Heart right ventricle (tissue), 16 donors: ENCODE results near the gene CRTC1. TPM values are rescaled to one million over a fixed set of nuclear protein-coding genes. Genes with fewer than 3 reads are reported as not detected.
"Not testable (repeated sequence)": the region's sequence is repeated elsewhere in the genome, so short reads cannot be mapped to it uniquely, and the experiment has no call there.

Source experiments
- ATAC-seq, 8 donors: fragments of 200-7000 bp; cut with Tn5 transposase; one replicate each; pipeline ENCODE4 v1.9.1; 2020; ENCODE audit warnings: mild to moderate bottlenecking in 8 of 8, moderate library complexity in 8 of 8, moderate number of reproducible peaks in 1 of 8
- DNase-seq, 2 donors: peaks; one replicate each; pipeline ENCODE4 v3.0.0-alpha.2; 2020
- H3K27ac ChIP-seq, 10 donors: fragments of 200-600 bp; sonication (generic) in 2 of 10; one replicate each; pipeline versions ENCODE4 v1.5.0 to v1.8.0; 2020 to 2022; ENCODE audit warnings: mild to moderate bottlenecking in 3 of 10
- H3K27me3 ChIP-seq, 7 donors: fragments of 200-600 bp; one replicate each; pipeline ENCODE4 v1.8.0; 2021 to 2022; ENCODE audit warnings: mild to moderate bottlenecking in 2 of 7
- H3K36me3 ChIP-seq, 9 donors: fragments of 200-600 bp; sonication (generic) in 1 of 9; one replicate each; pipeline versions ENCODE4 v1.5.0 to v1.8.0; 2020 to 2022; ENCODE audit warnings: mild to moderate bottlenecking in 2 of 9
- H3K4me1 ChIP-seq, 9 donors: fragments of 200-600 bp; sonication (generic) in 1 of 9; one replicate each; pipeline versions ENCODE4 v1.5.0 to v1.8.0; 2020 to 2022; ENCODE audit warnings: mild to moderate bottlenecking in 4 of 9
- H3K4me3 ChIP-seq, 10 donors: fragments of 200-600 bp; sonication (generic) in 2 of 10; one replicate each; pipeline versions ENCODE4 v1.5.0 to v1.8.0; 2020 to 2022; ENCODE audit warnings: mild to moderate bottlenecking in 7 of 10, moderate library complexity in 2 of 10
- H3K9me3 ChIP-seq, 11 donors: fragments of 200-600 bp in 10 of 11; sonication (generic) in 2 of 11; one replicate each; pipeline versions ENCODE4 v1.5.0 to v1.8.0; 2013 to 2022; ENCODE audit warnings: mild to moderate bottlenecking in 2 of 11, control low read depth in 1 of 11, moderate library complexity in 1 of 11
- WGBS, 2 donors: extraction: QIAGEN DNeasy Blood & Tissue Kit; methylation state at CpG; one replicate each; pipeline ENCODE4 v1.1.7; 2013; ENCODE audit warnings: inconsistent platforms in 1 of 2; 5-methylcytosine and 5-hydroxymethylcytosine counted together
- intact Hi-C, 10 donors: fragments of 100-400 bp; cut with DNase I; formaldehyde crosslinking; loops; one replicate each; pipeline versions ENCODE4 v1.11.1 to v1.14.2; 2022
- polyA plus RNA-seq, 2 donors: library from polyadenylated mRNA; stranded (reverse); fragments of 200-250 nt; gene quantifications; one replicate each; pipeline ENCODE4 v1.2.3, GENCODE V29; 2013
- total RNA-seq, 10 donors: library from RNA; stranded (reverse); fragmentation: NEBNext Ultra II Directional in 3 of 10; extraction: Animal tissue kit (Norgen Biotek cat#: 25700) in 3 of 10; gene quantifications; one replicate each; pipeline versions ENCODE4 v1.2.1 to v1.2.4, GENCODE V29; 2021 to 2023
- TF ChIP-seq, protein P1 (sequence below), 9 donors: fragments of 200-600 bp; sonication (generic) in 2 of 9; IDR thresholded peaks; one replicate each; pipeline versions ENCODE4 v1.5.0 to v1.8.0; 2021 to 2022; ENCODE audit warnings: antibody characterized with exemption in 9 of 9, mild to moderate bottlenecking in 5 of 9, moderate library complexity in 1 of 9
- donor health status: Arrhythmogenic right ventricular cardiomyopathy.
- donor health status: ischemic (EF 13 %, LVEDD 7.1; RV severe dilation, severe dysfunction).
- donor health status: healthy with polysubstance abuse.
- donor health status: DM: no; HTN: yes; CAD: no.
- donor health status: DM: no; HTN: no; CAD: no.
- donor health status: ischemic (EF 25% LVEDD 6.9; RV normal size, moderate dysfunction).
- donor health status: ischemic (EF 25% LVEDD 5.7; RV mildly dilated, moderate dysfunction).
- donor health status: healthy.
- donor health status: DM: yes; HTN: yes; CAD: no.
- donor health status: Ischemic cardiomyopathy.
- donor health status: ischemic (EF 35%, LVEDD 5.7; RV mildly dilated, moderate dysfunction).
- donor health status: nonischemic (EF 11% LVEDD 7.7; RV severe dilation, severe dysfunction).
- donor health status: DM: yes; HTN: yes; CAD: no.
- donor health status: PGD.
- donor health status: ischemic (EF 29% LVEDD 5.4; RV normal size, mild dysfunction).
- donor health status: nonischemic (EF 23%, LVEDD 6.1; RV moderate dilation, normal function).

Gene CRTC1
- total and polyA plus RNA-seq, 12 donors: 3.2 to 11.8 (median 9.1) TPM

DNA sequence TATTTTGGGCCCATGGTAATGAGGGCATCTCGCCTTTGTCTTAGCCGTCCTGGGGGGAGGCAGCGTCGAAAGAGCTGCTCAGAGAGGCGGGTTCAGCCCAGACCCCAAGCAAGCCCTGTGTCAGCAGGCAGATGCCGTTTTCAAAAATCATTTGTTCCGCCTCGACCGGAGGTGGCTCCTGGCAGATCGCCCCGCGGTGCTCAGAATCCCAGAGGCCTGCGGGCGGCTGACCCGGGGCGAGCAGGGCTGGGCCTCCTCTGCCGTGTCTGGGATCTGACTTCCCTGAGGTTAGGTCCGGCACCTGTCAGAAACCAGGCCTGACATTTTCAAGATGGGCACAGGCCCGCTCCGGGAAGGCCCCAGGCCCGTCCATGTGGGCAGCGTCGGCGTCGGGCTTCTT lies 36.1 kb downstream of the CRTC1 start:
- peaks cover 0 to 23% (median 6%) of the 10 kb centered on the region in 9 donors for H3K4me1 ChIP-seq
- TF ChIP-seq, protein P1, sequence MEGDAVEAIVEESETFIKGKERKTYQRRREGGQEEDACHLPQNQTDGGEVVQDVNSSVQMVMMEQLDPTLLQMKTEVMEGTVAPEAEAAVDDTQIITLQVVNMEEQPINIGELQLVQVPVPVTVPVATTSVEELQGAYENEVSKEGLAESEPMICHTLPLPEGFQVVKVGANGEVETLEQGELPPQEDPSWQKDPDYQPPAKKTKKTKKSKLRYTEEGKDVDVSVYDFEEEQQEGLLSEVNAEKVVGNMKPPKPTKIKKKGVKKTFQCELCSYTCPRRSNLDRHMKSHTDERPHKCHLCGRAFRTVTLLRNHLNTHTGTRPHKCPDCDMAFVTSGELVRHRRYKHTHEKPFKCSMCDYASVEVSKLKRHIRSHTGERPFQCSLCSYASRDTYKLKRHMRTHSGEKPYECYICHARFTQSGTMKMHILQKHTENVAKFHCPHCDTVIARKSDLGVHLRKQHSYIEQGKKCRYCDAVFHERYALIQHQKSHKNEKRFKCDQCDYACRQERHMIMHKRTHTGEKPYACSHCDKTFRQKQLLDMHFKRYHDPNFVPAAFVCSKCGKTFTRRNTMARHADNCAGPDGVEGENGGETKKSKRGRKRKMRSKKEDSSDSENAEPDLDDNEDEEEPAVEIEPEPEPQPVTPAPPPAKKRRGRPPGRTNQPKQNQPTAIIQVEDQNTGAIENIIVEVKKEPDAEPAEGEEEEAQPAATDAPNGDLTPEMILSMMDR (IDR thresholded peaks at IDR 0.05): no peak
- peaks cover 0 to 7% (median 0%) of the 10 kb centered on the region in 9 donors for H3K36me3 ChIP-seq
- DNase-seq: no peak
- no peaks in the 10 kb centered on the region for H3K9me3 ChIP-seq
- H3K27me3 ChIP-seq: no peaks in the 10 kb centered on the region
- WGBS, 2 donors: 51 to 53% methylated on average over 25 of the region's 25 CpGs
- H3K4me3 ChIP-seq: no peak overlapping the region
- no peak overlapping the region for H3K27ac ChIP-seq
- intact Hi-C loops: no loop called here
- peak in 6 of 8 donors; percentile 32 to 50 (median 34) for ATAC-seq

DNA sequence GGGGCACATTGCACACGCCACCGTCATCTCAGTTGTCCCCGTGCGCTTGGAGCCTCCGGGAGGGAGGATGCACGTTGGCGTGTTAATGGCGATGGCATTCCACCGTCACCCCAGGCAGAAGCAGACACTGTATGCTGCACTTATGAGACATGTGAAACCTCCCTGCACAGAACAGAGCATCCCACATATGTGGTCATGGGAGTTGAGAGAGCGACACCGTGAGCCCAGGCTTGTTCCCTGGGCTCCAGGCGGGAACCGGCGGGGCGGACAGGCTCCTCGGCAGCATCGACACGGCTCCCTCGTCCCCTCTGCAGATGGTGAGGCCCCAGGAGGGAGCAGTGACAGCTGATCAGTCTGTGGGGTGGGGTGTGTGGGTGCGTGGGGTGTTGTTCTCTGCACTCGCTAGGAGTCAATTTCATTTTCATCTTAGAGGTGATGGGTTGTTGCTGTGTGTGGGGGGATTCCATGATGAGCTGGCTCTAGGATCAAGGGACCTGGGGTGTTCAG lies 40.4 kb downstream of the CRTC1 start:
- ATAC-seq: no peak
- H3K36me3 ChIP-seq: peaks cover 0 to 7% (median 0%) of the 10 kb centered on the region in 9 donors
- H3K4me1 ChIP-seq: peaks cover 0 to 11% (median 0%) of the 10 kb centered on the region in 9 donors
- DNase-seq: no peak
- H3K27me3 ChIP-seq: no peaks in the 10 kb centered on the region
- 88 to 94% methylated on average over 21 of the region's 21 CpGs for WGBS, 2 donors
- TF ChIP-seq, protein P1 (IDR thresholded peaks at IDR 0.05): no peak
- H3K27ac ChIP-seq: no peak overlapping the region
- intact Hi-C loops: no loop called here
- H3K9me3 ChIP-seq: no peaks in the 10 kb centered on the region
- no peak overlapping the region for H3K4me3 ChIP-seq

DNA sequence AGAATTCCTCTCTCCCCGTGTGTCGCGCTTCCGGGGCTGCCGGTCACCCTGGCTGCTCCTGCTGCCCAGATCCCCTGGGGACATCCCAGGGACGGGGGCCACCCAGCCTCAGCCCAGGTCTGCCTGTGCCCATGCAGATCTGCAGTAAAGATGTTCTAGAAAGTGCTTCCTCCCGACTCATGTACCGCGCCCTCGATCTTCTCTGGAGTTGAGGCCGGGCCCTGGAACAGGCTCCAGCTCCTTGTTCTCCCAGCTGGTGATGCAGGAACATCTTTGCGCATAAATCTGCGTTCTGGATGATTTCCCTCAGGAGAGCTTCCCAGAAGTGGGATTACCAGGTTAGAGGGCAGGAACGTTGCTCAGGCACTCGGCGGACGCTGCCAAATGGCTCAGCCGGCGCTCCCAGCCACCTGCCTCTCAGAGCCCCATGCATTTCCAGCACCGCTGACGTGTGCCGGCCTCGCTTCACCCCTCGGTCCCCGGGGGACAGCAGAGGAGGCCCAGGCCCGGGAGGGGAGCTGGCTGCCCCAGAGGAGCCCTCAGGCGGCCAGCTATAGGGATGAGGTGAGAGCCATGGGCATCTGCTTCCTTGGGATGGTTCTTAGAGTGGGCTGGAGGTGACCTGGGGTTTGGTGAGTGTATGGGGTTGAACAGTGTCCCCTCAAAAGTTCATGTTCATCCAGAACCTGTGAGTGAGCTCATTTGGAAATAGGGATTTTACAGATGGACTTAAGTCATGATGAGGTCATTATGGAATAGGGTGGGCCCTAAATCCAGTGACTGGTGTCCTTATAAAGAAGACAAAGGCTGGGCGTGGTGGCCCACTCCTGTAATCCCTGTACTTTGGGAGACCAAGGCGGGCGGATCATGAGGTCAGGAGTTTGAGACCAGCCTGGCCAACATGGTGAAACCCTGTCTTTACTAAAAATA lies 42.6 kb downstream of the CRTC1 start:
- TF ChIP-seq, protein P1 (IDR thresholded peaks at IDR 0.05): no peak
- Histone ChIP-seq H3K27ac (no peak overlapping the region), H3K9me3 (no peaks in the 10 kb centered on the region), H3K4me1 (peaks cover 0 to 2% (median 0%) of the 10 kb centered on the region in 9 donors), H3K27me3 (no peaks in the 10 kb centered on the region), H3K36me3 (peaks cover 0 to 7% (median 0%) of the 10 kb centered on the region in 9 donors), H3K4me3 (no peak overlapping the region)
- ATAC-seq (peak in 1 of 8 donors; percentile 32), DNase-seq (no peak)
- WGBS, 2 donors: 91% methylated on average over 30 of the region's 30 CpGs
- intact Hi-C loops: no loop called here

DNA sequence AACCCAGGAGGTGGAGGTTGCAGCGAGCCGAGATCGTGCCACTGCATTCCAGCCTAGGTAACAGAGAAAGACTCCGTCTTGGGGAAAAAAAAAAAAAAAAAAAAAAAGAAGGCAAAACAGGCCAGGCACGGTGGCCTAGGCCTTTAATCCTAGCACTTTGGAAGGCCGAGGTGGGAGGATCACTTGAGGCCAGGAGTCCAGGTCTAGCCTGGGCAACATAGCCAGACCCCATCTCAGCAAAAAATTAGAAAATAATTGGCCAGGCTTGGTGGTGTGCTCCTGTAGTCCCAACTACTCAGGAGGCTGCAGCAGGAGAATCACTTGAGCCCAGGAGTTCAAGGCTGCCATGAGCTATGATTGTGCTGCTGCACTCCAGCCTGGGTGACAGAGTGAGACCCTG lies 43.4 kb downstream of the CRTC1 start:
- TF ChIP-seq, protein P1 (IDR thresholded peaks at IDR 0.05): no peak
- ATAC-seq (no peak), DNase-seq (no peak)
- WGBS, 2 donors: 81 to 95% methylated on average over 6 of the region's 6 CpGs
- Histone ChIP-seq H3K9me3 (no peaks in the 10 kb centered on the region), H3K4me3 (no peak overlapping the region), H3K36me3 (peaks cover 0 to 7% (median 0%) of the 10 kb centered on the region in 9 donors), H3K4me1 (peaks cover 0 to 9% (median 0%) of the 10 kb centered on the region in 9 donors), H3K27me3 (no peaks in the 10 kb centered on the region), H3K27ac (no peak overlapping the region)
- intact Hi-C loops: no loop called here

DNA sequence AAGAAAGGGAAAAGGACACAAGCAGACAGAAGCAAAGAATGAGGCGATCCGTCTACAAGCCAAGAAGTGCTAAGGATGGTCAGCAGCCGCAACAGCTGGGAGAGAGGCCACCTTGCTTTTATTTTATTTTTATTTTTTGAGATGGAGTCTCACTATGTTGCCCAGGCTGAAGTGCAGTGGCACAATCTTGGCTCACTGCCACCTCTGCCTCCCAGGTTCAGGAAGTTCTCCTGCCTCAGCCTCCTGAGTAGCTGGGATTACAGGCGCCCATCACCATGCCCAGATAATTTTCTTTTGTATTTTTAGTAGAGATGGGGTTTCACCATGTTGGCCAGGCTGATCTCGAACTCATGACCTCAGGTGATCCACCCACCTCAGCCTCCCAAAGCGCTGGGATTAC lies 44.1 kb downstream of the CRTC1 start:
- H3K4me3 ChIP-seq, DNase-seq, H3K27me3 ChIP-seq, H3K36me3 ChIP-seq, intact Hi-C loops, H3K27ac ChIP-seq, H3K9me3 ChIP-seq, ATAC-seq: not testable (repeated sequence)
- 97 to 99% methylated on average over 6 of the region's 6 CpGs for WGBS, 2 donors
- peaks cover 0 to 10% (median 0%) of the 10 kb centered on the region in 9 donors for H3K4me1 ChIP-seq
